Thoracic aorta (tissue), 2 donors: ENCODE results near the gene PRPF38A. TPM values are rescaled to one million over a fixed set of nuclear protein-coding genes. Genes with fewer than 3 reads are reported as not detected.

Source experiments
- ATAC-seq: fragments of 150-250 bp; one replicate; pipeline ENCODE4 v1.8.0; 2017; ENCODE audit warnings: low read depth; ENCODE audit not compliant: insufficient number of reproducible peaks, low FRiP score
- DNase-seq: peaks from one replicate; pipeline ENCODE4 v3.0.0-alpha.2; 2020; ENCODE audit warnings: low spot score
- H3K27ac ChIP-seq, 2 donors: fragments of 200-600 bp; sonication (generic); 1 replicate in 1 of 2; 2 replicates in 1 of 2; pipeline ENCODE4 v1.5.1; 2016; ENCODE audit warnings: mild to moderate bottlenecking in 2 of 2, moderate library complexity in 2 of 2
- H3K27me3 ChIP-seq: fragments of 200-600 bp; sonication (generic); replicated peaks from 2 replicates; pipeline ENCODE4 v1.6.0; 2016; ENCODE audit warnings: mild to moderate bottlenecking; ENCODE audit not compliant: insufficient read depth
- H3K36me3 ChIP-seq: fragments of 200-600 bp; sonication (generic); one replicate; pipeline ENCODE4 v1.5.1; 2016
- H3K4me1 ChIP-seq, 2 donors: fragments of 200-600 bp; sonication (generic); 1 replicate in 1 of 2; 2 replicates in 1 of 2; pipeline versions ENCODE4 v1.5.1 to v1.6.0; 2016; ENCODE audit warnings: low read depth in 2 of 2, mild to moderate bottlenecking in 1 of 2; ENCODE audit not compliant: control insufficient read depth in 1 of 2
- H3K4me3 ChIP-seq: fragments of 200-600 bp; sonication (generic); 2 replicates; pipeline ENCODE4 v1.5.1; 2016; ENCODE audit warnings: mild to moderate bottlenecking
- H3K9me3 ChIP-seq: fragments of 200-600 bp; sonication (generic); 2 replicates; pipeline ENCODE4 v1.5.1; 2016
- CTCF ChIP-seq: fragments of 200-600 bp; sonication (generic); IDR thresholded peaks from one replicate; pipeline ENCODE4 v1.5.1; 2019; ENCODE audit warnings: antibody characterized with exemption
- total RNA-seq, 2 donors: library from RNA; depleted of rRNA; stranded (reverse); fragments of >200 nt; gene quantifications; one replicate each; pipeline versions ENCODE4 v1.1.0 to v1.2.3, GENCODE V29; 2016

The PRPF38A gene
- total RNA-seq, 2 donors from 2014 or later: 18.1 to 27.4 TPM

GRCh38 chr1:52463891-52464290 lies 59.5 kb downstream of the PRPF38A start:
- TF ChIP-seq CTCF: no peak
- Histone ChIP-seq H3K9me3 (no peaks in the 10 kb centered on the region), H3K36me3 (no peaks in the 10 kb centered on the region), H3K4me1 (no peaks in the 10 kb centered on the region), H3K27ac (no peak overlapping the region), H3K4me3 (no peak overlapping the region), H3K27me3 (no peaks in the 10 kb centered on the region)
- ATAC-seq: no peak
- no peak for DNase-seq

GRCh38 chr1:52469108-52469507 lies 64.7 kb downstream of the PRPF38A start:
- Histone ChIP-seq H3K9me3 (no peaks in the 10 kb centered on the region), H3K27me3 (no peaks in the 10 kb centered on the region), H3K4me1 (no peaks in the 10 kb centered on the region), H3K36me3 (peaks cover 6% of the 10 kb centered on the region), H3K4me3 (no peak overlapping the region), H3K27ac (no peak overlapping the region)
- DNase-seq (no peak), ATAC-seq (no peak)
- TF ChIP-seq CTCF: no peak

Other genes with a start within 250 kb of the PRPF38A start
- 10 to 100 TPM; 33.7 to 34.3 TPM for gene CC2D1B, start 38.4 kb upstream of the PRPF38A start, total RNA-seq
- under 1 TPM; 0.49 to 0.95 TPM for gene ORC1, start 179 bp upstream of the PRPF38A start, total RNA-seq
- 10 to 100 TPM; 38.2 to 67.2 TPM for gene TUT4, start 148.5 kb downstream of the PRPF38A start, total RNA-seq
- gene GPX7, start 197.8 kb downstream of the PRPF38A start, total RNA-seq: 10 to 100 TPM; 10.2 to 25.9 TPM
- gene SHISAL2A, start 228.6 kb downstream of the PRPF38A start, total RNA-seq: under 1 TPM in 1 of 2 donors, not detected in 1; 0.54 TPM